B cell (primary cell): ENCODE data around the gene KDM1B. TPM values are rescaled to one million over a fixed set of nuclear protein-coding genes. Genes with fewer than 3 reads are reported as not detected.
A peak's percentile ranks its signal among the peaks of the same experiment; 100 is the strongest.

ENCODE experiments used
- ATAC-seq: fragments of 200-7000 bp; cut with Tn5 transposase; one replicate; pipeline ENCODE4 v1.10.0; 2021; ENCODE audit warnings: low read depth, mild to moderate bottlenecking, moderate number of reproducible peaks, moderate library complexity
- CTCF ChIA-PET: fragments of 350-600 bp; sonication (Branson Sonifier 250); formaldehyde crosslinking; loops from one replicate; lab custom pipeline; 2021; ENCODE audit warnings: antibody characterized with exemption, inconsistent platforms; lab: Charles Lee
- POLR2A ChIA-PET: fragments of 350-600 bp; sonication (Branson Sonifier 250); formaldehyde crosslinking; loops from one replicate; lab custom pipeline; 2021; ENCODE audit warnings: antibody characterized with exemption; lab: Charles Lee
- DNase-seq: peaks from one replicate; pipeline ENCODE4 v3.0.0; 2013
- H2AFZ ChIP-seq: 2 replicates; pipeline ENCODE4 v1.6.1; 2012; ENCODE audit warnings: mild to moderate bottlenecking, low read depth, low read length; ENCODE audit not compliant: insufficient read depth, poor library complexity, severe bottlenecking
- H3K27ac ChIP-seq, 2 donors: 1 replicate in 1 of 2; 2 replicates in 1 of 2; pipeline ENCODE4 v1.5.1; 2012 to 2013; ENCODE audit warnings: low read length in 2 of 2, mild to moderate bottlenecking in 2 of 2, moderate library complexity in 1 of 2
- H3K27me3 ChIP-seq, 4 experiments: fragments of 200-600 bp in 1 of 4; sonication (generic) in 1 of 4; replicated peaks in 1 of 4; 1 replicate in 2 of 4; 2 replicates in 2 of 4; pipeline versions ENCODE4 v1.6.1 to v1.7.0; 2013 to 2016; ENCODE audit warnings: low read length in 3 of 4, mild to moderate bottlenecking in 2 of 4, mixed read lengths in 1 of 4, moderate library complexity in 1 of 4; ENCODE audit not compliant: insufficient read depth in 4 of 4, control insufficient read depth in 3 of 4; ENCODE audit errors: control extremely low read depth in 1 of 4
- H3K36me3 ChIP-seq, 2 experiments: replicated peaks in 1 of 2; 1 replicate in 1 of 2; 2 replicates in 1 of 2; pipeline versions ENCODE4 v1.6.1 to v1.7.1; 2013; ENCODE audit warnings: low read length in 1 of 2; ENCODE audit not compliant: insufficient read depth in 2 of 2, control insufficient read depth in 1 of 2; ENCODE audit errors: control extremely low read depth in 1 of 2, extremely low read depth in 1 of 2
- H3K4me1 ChIP-seq, 2 donors: fragments of 200-600 bp in 1 of 2; sonication (generic) in 1 of 2; 1 replicate in 1 of 2; 2 replicates in 1 of 2; pipeline versions ENCODE4 v1.5.1 to v1.6.1; 2013 to 2017; ENCODE audit warnings: low read length in 2 of 2; ENCODE audit not compliant: control insufficient read depth in 2 of 2, insufficient read depth in 2 of 2
- H3K4me2 ChIP-seq: replicated peaks from 2 replicates; pipeline ENCODE3; 2012; ENCODE audit warnings: mild to moderate bottlenecking, low read depth, low read length; ENCODE audit not compliant: poor library complexity, severe bottlenecking
- H3K4me3 ChIP-seq, 5 experiments: fragments of 200-600 bp in 1 of 5; sonication (generic) in 1 of 5; 1 replicate in 3 of 5; 2 replicates in 2 of 5; pipeline versions ENCODE4 v1.5.1 to v1.7.0; 2011 to 2016; ENCODE audit warnings: low read length in 4 of 5, mild to moderate bottlenecking in 4 of 5, low read depth in 2 of 5, control low read depth in 1 of 5, moderate library complexity in 1 of 5; ENCODE audit not compliant: insufficient read depth in 1 of 5; ENCODE audit errors: control extremely low read depth in 1 of 5, extremely low read depth in 1 of 5
- H3K79me2 ChIP-seq: fragments of 200-600 bp; sonication (generic); one replicate; pipeline ENCODE4 v1.6.0; 2016; ENCODE audit warnings: low read length; ENCODE audit not compliant: control insufficient read depth, insufficient read depth
- H3K9ac ChIP-seq: fragments of 200-600 bp; sonication (generic); 2 replicates; pipeline ENCODE4 v1.6.1; 2017; ENCODE audit warnings: mild to moderate bottlenecking, low read length, moderate library complexity
- H3K9me3 ChIP-seq, 3 donors: one replicate each; pipeline versions ENCODE4 v1.6.1 to v1.7.1; 2013; ENCODE audit warnings: low read length in 2 of 3; ENCODE audit not compliant: control insufficient read depth in 2 of 3, insufficient read depth in 1 of 3; ENCODE audit errors: control extremely low read depth in 1 of 3
- H4K20me1 ChIP-seq: 2 replicates; pipeline ENCODE4 v1.6.0; 2012; ENCODE audit warnings: mild to moderate bottlenecking, low read length; ENCODE audit not compliant: insufficient read depth, control insufficient read depth, poor library complexity, severe bottlenecking
- H3K27ac Mint-ChIP-seq: one replicate; pipeline ENCODE4 v1.8.0; 2021; ENCODE audit warnings: mixed read lengths
- H3K27me3 Mint-ChIP-seq: one replicate; pipeline ENCODE4 v1.8.0; 2021; ENCODE audit warnings: mixed read lengths
- H3K4me1 Mint-ChIP-seq: one replicate; pipeline ENCODE4 v1.8.0; 2021; ENCODE audit warnings: mixed read lengths
- H3K4me3 Mint-ChIP-seq: one replicate; pipeline ENCODE4 v1.8.0; 2021; ENCODE audit warnings: mixed read lengths
- H3K9me3 Mint-ChIP-seq: one replicate; pipeline ENCODE4 v1.8.0; 2022; ENCODE audit warnings: mixed read lengths; ENCODE audit not compliant: insufficient read depth
- CTCF ChIP-seq: fragments of 200-600 bp; IDR thresholded peaks from one replicate; pipeline ENCODE4 v1.8.0; 2022; ENCODE audit warnings: antibody characterized with exemption, mild to moderate bottlenecking
- EZH2 ChIP-seq: IDR thresholded peaks from 2 replicates; pipeline ENCODE4 v1.6.1; 2012; ENCODE audit warnings: borderline replicate concordance, low read depth, mild to moderate bottlenecking, moderate library complexity, low read length; ENCODE audit not compliant: insufficient read depth, poor library complexity, severe bottlenecking
- WGBS: methylation state at CpG from one replicate; pipeline ENCODE4 v1.1.5; 2013; ENCODE audit warnings: missing lambda C conversion rate; ENCODE audit not compliant: insufficient coverage; 5-methylcytosine and 5-hydroxymethylcytosine counted together
- intact Hi-C: fragments of 100-400 bp; cut with micrococcal nuclease; formaldehyde crosslinking; loops from one replicate; pipeline ENCODE4 v1.10.0; 2022
- polyA plus RNA-seq: library from polyadenylated mRNA; depleted of rRNA; stranded (reverse); fragments of >200 nt; gene quantifications from 2 replicates; pipeline ENCODE4 v1.2.3, GENCODE V29; 2012
- total RNA-seq, 2 donors: library from RNA; stranded (reverse); fragments of 120-200 nt in 1 of 2; gene quantifications; 1 replicate in 1 of 2; 2 replicates in 1 of 2; pipeline versions ENCODE4 v1.2.3 to v1.2.4, GENCODE V29; 2013 to 2022

KDM1B gene
- total and polyA plus RNA-seq, 2 donors (not counting 1 experiment from before 2014, with no cell fraction given), result 10.9 to 16.0 TPM

- Mint-ChIP-seq H3K9me3 (no peaks in the 10 kb centered on the region), H3K27ac (no peak overlapping the region), H3K4me3 (no peak overlapping the region), H3K4me1 (peaks cover 12% of the 10 kb centered on the region), H3K27me3 (no peaks in the 10 kb centered on the region)
- TF ChIP-seq CTCF, result no peak
- TF ChIP-seq EZH2, result no peak
- Histone ChIP-seq H4K20me1 (no peaks in the 10 kb centered on the region), H3K4me1 (no peaks in the 10 kb centered on the region), H3K9ac (no peak overlapping the region), H3K9me3 (no peaks in the 10 kb centered on the region), H3K79me2 (peaks cover 32% of the 10 kb centered on the region), H3K27me3 (no peaks in the 10 kb centered on the region), H3K36me3 (peaks cover 27 to 53% of the 10 kb centered on the region in 2 experiments), H3K27ac (peak overlapping the region in 1 of 2 donors; percentile 20), H3K4me2 (no peak overlapping the region), H3K4me3 (no peak overlapping the region), H2AFZ (no peak overlapping the region)
- ChIA-PET CTCF (no interaction called here), POLR2A (no interaction called here)
- no CpG with 5 or more reads among the region's 7 CpGs for whole genome bisulfite sequencing
- intact Hi-C loops, result no loop called here
- ATAC-seq (no peak), DNase-seq (peak; percentile 14)
These were observed 90.4 kb downstream of the KDM1B start for GRCh38 chr6:18245642-18246041.

- ATAC-seq, result no peak
- intact Hi-C loops, result no loop called here
These were observed 91.0 kb downstream of the KDM1B start for GRCh38 chr6:18246205-18246604.

More at GRCh38 chr6:18246205-18246604, 91.0 kb downstream of the KDM1B start:
- Mint-ChIP-seq H3K9me3 (no peaks in the 10 kb centered on the region), H3K27ac (no peak overlapping the region), H3K4me3 (no peak overlapping the region), H3K27me3 (no peaks in the 10 kb centered on the region), H3K4me1 (peaks cover 12% of the 10 kb centered on the region)
- no peak for DNase-seq
- TF ChIP-seq CTCF (no peak), EZH2 (no peak)
- Histone ChIP-seq H3K4me2 (no peak overlapping the region), H3K4me3 (no peak overlapping the region), H4K20me1 (no peaks in the 10 kb centered on the region), H2AFZ (no peak overlapping the region), H3K9me3 (no peaks in the 10 kb centered on the region), H3K4me1 (no peaks in the 10 kb centered on the region), H3K27me3 (no peaks in the 10 kb centered on the region), H3K36me3 (peaks cover 24 to 53% of the 10 kb centered on the region in 2 experiments), H3K27ac (no peak overlapping the region), H3K79me2 (peaks cover 32% of the 10 kb centered on the region), H3K9ac (no peak overlapping the region)
- ChIA-PET CTCF (no interaction called here), POLR2A (no interaction called here)
